Activated CD8-positive, alpha-beta memory T cell treated with anti-CD3 and anti-CD28 coated beads for 36 hours (primary cell): ENCODE data around the gene TMED6. TPM values are rescaled to one million over a fixed set of nuclear protein-coding genes. Genes with fewer than 3 reads are reported as not detected.

Source experiments
- CTCF ChIA-PET: fragments of 350-600 bp; sonication (Branson Sonifier 250); formaldehyde crosslinking; loops from one replicate; lab custom pipeline; 2021; ENCODE audit warnings: antibody characterized with exemption; lab: Charles Lee
- POLR2A ChIA-PET: fragments of 350-600 bp; sonication (Branson Sonifier 250); formaldehyde crosslinking; loops from one replicate; lab custom pipeline; 2021; ENCODE audit warnings: antibody characterized with exemption; lab: Charles Lee
- total RNA-seq, 2 experiments: library from RNA; stranded (reverse); gene quantifications; one replicate each; pipeline ENCODE4 v1.2.3, GENCODE V29; 2021

Gene TMED6
- total RNA-seq = 1 to 10 TPM in 1 of 2 experiments, under 1 TPM in 1; 0.73 to 1.4 TPM

DNA sequence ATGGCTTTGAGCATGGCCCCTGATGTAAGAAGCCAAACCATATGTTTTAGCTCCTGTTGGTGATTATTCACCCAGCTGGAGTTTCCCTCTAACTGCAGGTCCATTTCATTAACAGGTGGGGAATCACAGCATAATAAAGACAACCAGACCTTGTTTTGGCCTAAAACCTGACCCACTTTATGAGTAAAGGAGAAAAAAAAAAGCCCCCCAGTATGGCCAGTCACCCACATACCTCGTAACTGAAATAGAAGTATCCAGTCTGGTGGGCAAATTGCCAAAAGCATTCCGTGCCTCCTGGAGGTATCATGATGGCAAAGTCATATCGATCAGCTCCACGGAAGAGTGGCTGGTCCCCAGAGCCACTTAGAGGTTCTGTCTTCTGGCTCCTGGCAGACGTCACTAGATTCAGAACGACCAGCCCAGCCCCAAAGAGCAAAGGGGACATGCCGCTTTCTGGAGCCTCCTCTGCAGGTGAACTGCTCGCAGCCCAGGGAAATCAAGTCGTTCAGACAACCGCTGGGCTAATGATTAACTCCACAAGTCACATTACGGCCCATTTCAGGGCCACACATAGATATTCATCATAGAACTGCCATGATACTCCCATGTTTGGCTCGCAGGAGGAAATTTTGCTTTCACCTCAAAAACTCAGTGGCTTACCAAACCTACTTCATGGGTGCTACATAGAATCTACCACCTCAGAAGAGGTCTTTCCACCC lies at the start of gene TMED6:
Gene TMED6, minus strand, starts transcription at position 478 of the 719 bp plus-strand sequence. Its CDS starts 33 bp downstream, at position 445.
- POLR2A ChIA-PET = no interaction called here
- CTCF ChIA-PET = interaction anchor here (0.6 to 1.2 kb wide), 2 partner anchors 13 to 167 kb away, joined by 3 read pairs; no protein-coding TSS in a partner anchor

DNA sequence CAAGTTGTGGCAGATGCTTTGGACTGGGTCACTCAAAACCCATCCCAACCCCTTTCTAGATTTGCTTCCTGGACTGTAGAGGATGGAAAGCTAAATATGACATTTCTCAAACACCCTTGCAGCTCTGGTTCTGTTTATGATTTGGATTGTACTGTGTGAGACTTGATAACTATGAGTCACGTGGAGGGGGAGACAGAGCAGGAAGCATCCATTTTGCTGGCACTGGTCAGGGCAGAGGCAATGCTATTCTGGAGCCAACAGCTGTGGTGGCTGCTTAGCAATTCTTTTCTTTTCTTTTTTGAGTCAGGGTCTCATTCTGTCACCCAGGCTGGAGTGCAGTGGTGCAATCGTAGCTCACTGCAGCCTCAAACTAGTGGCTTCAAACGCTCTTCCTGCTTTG lies 47.8 kb upstream of the TMED6 start:
- ChIA-PET POLR2A (no interaction called here), CTCF (interaction anchor here (0.9 to 1.3 kb wide), 2 partner anchors 19 to 65 kb away, joined by 3 read pairs; no protein-coding TSS in a partner anchor)

DNA sequence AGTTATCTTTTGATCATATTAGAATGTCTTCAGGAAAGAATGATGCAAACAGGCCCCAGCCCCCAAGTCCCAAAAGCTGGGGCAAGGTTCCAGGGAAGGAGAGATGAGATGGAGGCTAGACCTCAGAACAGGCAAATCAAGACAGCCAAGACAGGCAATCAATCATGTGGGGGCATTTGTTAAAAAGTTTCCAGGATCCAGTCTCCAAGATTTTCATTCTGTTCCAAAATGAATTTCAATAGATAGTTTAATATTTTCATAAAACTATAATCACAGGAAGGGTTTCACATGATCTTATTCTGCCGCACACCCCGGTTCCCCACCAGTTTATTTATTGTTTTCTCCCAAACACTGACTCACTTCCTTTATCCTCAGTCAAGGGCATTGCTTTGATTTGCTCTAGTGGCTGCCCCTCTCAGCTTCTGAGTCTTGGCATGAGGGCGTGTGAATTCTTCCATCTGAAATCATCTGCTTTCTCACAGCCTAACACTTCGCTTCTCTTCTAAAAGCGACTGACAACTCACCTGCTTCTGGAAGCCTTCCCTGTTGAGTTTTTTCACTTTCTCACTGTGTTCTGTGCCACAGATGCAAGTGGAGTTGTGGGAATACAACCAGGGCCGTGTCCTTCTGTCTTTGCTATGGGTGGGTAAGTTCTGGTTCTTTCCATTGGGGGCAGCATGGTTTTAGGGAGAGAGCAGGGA lies 46.4 kb upstream of the TMED6 start:
- CTCF ChIA-PET = interaction anchor here (0.9 to 1.3 kb wide), 3 partner anchors 8 to 123 kb away, joined by 3 to 6 read pairs (median 3); partner anchors contain the start of gene PDF
- POLR2A ChIA-PET = no interaction called here

DNA sequence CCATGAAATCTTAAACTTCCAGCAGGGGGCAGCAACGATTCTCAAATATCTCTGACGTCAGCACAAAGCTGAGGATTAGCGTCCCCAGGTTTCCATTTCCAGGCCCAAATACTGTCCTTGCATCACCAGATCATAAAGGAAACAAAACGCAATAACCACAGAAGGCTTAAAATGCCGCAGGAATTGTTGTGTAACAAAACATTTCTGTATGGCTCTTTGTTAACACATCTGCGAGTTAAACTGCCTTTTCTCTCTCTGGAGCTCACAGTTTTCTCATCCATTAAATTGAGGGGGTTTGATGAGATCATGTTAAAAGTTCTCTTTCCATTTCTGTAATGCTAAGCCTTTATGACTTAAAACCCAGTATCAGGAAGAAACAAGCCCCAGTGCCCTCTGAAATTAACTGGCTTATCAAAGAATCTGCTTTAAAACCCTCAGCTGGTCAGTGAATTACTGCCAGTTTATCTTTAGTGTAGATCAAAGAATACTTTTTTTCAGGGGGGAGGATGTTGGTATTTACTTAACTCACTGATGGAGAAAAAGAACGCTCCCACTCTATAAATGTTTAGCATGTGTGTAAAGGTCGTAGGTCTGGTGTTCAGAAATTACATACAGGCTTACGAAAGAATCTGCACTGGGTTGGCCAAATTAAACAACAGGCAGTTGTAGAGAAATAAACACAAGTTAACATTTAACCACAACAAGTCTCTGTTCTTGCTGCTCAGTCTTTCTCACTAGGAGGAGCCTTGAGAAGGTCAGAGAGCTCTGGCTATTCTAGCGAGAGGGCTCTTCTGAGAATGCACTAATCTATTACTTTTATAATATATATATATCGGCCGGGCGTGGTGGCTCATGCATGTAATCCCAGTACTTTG lies 44.8 kb upstream of the TMED6 start:
- POLR2A ChIA-PET = interaction anchor here (0.7 kb wide), 1 partner anchor 10 kb away, joined by 3 read pairs; no protein-coding TSS in a partner anchor

DNA sequence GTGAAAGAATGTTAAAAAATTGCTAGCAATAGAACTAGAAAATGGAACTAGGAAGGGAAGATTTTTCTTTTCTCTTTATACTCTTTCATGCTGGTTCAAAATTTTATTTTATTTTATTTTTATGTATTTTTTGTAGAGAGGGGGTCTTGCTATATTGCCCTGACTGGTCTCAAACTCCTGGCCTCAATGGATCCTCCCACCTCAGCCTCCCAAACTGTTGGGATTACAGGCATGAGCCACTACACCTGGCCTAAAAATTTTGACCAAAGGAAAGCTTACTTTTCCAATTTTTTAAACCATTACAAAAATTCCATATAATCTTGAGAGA lies 44.2 kb upstream of the TMED6 start:
- POLR2A ChIA-PET = interaction anchor here (0.7 kb wide), 1 partner anchor 10 kb away, joined by 3 read pairs; no protein-coding TSS in a partner anchor
- CTCF ChIA-PET = interaction anchor here (0.6 to 1.3 kb wide), 17 partner anchors 9 to 359 kb away, joined by 3 to 7 read pairs (median 3); partner anchors contain the start of genes CYB5B and NOB1

More for the DNA sequence above, 44.8 kb upstream of the TMED6 start:
- CTCF ChIA-PET = interaction anchor here (0.6 to 1.3 kb wide), 18 partner anchors 8 to 358 kb away, joined by 3 to 7 read pairs (median 4); partner anchors contain the start of genes CYB5B and NOB1

DNA sequence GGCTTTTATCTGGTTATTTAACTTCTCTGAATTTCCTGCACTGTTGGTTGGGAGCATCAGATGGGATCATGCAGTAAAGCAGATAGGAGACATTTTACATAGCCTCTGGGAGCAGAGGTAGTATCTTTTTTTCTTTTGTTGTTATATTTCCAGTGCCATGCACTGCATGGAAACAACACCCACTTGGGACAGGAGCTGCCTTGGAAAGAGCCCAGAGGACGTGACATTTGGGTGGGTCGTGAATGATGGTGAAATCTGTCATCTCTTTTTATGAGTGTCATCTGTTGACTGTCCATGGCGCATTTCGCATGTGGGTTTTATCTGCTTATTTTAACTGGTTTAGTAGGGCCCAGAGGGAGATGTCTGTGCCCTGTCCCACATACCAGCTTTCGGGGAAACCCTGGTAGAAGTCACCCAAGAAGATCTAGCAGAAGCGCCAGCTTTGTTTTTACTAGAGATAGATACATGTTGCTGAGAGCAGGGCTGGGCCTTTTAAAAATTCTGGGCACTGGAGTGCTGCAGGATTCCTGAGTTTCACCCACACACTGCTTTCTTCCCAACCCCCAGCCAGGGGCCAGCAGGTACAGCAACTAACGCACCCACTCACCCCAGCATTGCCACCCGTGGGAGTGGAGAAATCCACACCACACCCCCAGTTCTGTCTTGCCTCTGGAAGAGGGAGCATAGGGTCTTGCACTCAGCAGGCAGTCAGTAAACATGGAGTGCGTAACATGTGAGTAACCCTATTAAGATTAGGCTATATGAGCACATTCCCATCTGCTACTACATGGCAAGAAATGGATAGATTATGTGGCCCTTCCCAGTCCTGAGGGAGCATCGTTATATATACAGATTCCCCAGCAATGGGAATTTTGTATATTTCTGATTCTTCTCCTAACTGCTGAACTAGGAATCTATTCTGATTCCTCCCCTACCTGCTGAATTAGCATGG lies 42.6 kb upstream of the TMED6 start:
- POLR2A ChIA-PET = no interaction called here
- CTCF ChIA-PET = no interaction called here

DNA sequence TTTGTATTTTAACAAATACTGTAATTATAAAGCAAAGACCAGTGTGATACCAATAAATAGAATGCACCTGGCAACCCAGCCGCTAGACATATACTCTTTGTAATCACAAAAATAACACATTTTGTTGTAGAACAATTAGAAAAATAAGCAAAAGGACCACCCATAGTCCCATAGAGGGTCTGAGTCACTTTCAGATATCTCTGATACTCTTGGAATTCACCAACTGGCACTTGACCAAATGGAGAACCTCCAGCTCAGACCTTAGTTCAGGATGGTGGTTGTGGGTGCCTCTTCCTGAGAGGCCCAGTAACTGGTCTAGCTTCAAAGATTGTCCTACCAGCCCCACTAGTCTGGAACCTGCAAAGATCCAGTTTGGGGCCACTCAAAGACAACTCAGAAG lies 35.0 kb upstream of the TMED6 start:
- ChIA-PET CTCF (interaction anchor here (0.6 to 1.3 kb wide), 3 partner anchors 9 to 205 kb away, joined by 3 to 5 read pairs (median 3); no protein-coding TSS in a partner anchor), POLR2A (interaction anchor here (0.6 kb wide), 2 partner anchors 9 to 190 kb away, joined by 3 to 12 read pairs; no protein-coding TSS in a partner anchor)

DNA sequence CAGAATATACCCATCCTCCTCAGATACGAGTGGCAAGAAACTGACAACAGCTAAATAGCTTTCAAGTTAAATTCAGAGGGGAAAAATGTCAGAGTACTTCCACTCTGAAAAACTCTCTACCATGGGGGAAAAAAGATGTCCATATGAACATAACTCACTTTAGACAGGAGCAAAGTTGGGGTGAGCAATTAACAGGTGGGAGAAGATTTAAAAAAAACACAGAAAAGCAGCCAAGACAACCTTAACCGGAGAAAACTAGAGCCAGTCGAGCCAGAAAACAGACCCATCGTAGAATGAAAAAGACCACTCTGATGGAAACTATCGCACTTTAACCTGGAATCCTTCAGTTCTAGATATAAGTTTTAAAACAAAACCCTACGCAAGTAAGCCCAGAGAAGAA lies 33.4 kb upstream of the TMED6 start:
- ChIA-PET POLR2A (interaction anchor here (0.5 to 1.1 kb wide), 3 partner anchors 36 to 904 kb away, joined by 3 to 7 read pairs (median 3); partner anchors contain the start of gene AARS1), CTCF (interaction anchor here (1.2 kb wide), 2 partner anchors 9 to 56 kb away, joined by 3 read pairs; no protein-coding TSS in a partner anchor)

DNA sequence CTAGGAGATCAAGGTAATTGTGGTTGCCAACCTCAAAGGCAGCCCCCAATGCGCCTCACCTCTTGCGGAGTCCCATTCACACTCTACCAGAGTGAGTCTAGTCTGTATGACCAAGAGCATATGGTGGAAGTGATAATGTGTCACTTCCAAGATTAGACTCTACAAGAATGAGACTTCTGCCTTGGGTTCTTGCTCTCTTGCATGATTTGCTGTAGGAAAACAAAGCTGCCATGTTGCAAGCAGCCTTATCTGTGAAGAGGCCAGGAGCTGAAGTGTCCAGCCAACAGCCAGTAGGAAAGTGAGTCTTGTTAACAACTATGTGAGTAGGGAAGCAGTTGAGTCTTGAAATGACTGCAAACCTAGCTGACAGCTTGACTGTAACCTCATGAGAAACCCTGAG lies 30.8 kb upstream of the TMED6 start:
- CTCF ChIA-PET = interaction anchor here (0.6 kb wide), 1 partner anchor 1571 kb away, joined by 4 read pairs; no protein-coding TSS in a partner anchor
- POLR2A ChIA-PET = interaction anchor here (1.0 to 2.1 kb wide), 2 partner anchors 42 to 70 kb away, joined by 3 to 5 read pairs; partner anchors contain the start of gene NIP7

DNA sequence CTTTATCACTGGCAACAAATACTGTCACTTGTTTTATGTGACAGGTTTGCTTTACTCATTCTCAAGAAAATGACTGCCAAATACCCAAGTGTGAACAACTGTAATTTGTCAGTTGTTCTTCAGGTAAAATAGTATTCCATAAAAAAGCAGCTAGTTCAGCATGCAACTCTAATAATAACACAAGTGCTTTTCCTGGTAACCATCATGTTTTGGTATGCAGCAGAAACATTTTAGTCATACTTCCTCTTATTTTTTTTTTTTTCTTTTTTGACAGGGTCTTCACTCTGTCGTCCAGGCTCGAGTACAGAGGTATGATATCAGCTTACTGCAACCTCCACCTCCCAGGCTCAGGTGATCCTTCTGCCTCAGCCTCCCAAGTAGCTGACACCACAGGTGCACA lies 29.6 kb upstream of the TMED6 start:
- POLR2A ChIA-PET = interaction anchor here (0.7 kb wide), 1 partner anchor 205 kb away, joined by 6 read pairs; no protein-coding TSS in a partner anchor
- CTCF ChIA-PET = interaction anchor here (0.7 to 1.3 kb wide), 3 partner anchors 15 to 61 kb away, joined by 3 to 4 read pairs (median 3); no protein-coding TSS in a partner anchor

DNA sequence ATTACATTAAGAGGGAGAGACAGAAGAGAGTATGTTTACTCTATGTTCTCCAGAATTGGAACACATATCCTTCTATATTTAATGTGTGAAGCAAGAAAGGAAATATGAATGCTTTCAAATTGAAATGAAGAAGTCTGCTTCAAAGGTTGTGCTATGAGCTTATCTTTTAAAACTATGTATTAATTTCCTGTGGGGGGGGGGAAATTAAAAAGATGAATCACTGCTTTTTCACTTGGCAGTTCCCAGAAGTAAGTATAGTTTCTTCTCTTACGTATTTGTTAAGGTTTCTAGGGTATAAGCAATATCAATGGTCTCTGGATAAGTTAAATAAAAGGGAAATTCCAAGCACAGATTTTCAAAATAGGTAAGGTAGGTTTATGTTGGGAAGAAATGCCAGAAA lies 27.2 kb upstream of the TMED6 start:
- CTCF ChIA-PET = interaction anchor here (1.0 kb wide), 1 partner anchor 106 kb away, joined by 3 read pairs; no protein-coding TSS in a partner anchor
- POLR2A ChIA-PET = interaction anchor here (0.6 kb wide), 2 partner anchors 212 to 228 kb away, joined by 3 to 6 read pairs; no protein-coding TSS in a partner anchor

DNA sequence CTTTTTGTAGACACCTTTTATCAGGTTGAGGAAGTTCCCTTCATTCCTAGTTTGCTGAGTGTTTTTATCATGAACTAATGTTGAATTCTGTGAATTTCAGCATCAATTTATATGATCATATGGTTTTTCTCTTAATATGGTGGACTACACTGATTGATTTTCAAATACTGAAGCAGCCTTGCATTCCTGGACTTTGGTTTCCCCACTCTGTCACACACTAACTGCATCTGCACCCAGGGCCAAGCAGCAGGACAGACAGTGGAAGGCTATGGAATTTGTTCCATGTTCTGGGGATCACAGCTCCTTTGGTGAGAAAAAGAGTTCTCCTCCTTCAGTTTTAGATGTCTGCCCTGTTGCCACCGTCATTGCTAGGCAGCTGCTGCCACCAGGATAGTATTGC lies 26.4 kb upstream of the TMED6 start:
- ChIA-PET CTCF (interaction anchor here (1.0 kb wide), 1 partner anchor 105 kb away, joined by 3 read pairs; no protein-coding TSS in a partner anchor), POLR2A (interaction anchor here (0.6 kb wide), 2 partner anchors 211 to 228 kb away, joined by 3 to 6 read pairs; no protein-coding TSS in a partner anchor)

DNA sequence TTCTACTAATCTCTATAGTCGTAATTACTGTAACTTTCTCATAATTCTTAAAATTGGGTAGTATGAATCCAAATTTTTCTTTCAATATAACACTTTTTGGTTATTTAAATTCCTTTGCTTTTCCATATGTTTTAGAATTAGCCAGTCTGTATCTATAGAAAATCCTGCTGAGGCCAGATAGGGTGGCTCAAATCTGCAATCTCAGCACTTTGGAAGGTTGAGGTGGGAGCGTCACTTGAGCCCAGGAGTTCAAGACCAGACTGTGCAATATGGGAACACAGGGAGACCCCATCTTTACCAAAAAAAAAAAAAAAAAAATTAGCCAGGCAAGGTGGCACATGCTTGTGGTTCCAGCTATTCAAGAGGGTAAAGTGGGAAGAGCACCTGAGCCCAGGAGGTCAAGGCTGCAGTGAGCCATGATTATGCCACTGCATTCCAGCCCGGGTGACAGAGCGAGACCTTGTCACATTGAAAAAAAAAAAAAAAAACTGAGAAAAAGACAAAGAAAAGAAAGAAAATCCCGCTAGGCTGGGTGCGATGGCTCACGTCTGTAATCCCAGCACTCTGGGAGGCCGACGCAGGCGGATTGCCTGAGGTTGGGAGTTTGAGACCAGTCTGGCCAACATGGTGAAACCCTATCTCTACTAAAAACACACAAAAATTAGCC lies 24.9 kb upstream of the TMED6 start:
- ChIA-PET POLR2A (interaction anchor here (0.7 kb wide), 1 partner anchor 21 kb away, joined by 6 read pairs; no protein-coding TSS in a partner anchor), CTCF (no interaction called here)

DNA sequence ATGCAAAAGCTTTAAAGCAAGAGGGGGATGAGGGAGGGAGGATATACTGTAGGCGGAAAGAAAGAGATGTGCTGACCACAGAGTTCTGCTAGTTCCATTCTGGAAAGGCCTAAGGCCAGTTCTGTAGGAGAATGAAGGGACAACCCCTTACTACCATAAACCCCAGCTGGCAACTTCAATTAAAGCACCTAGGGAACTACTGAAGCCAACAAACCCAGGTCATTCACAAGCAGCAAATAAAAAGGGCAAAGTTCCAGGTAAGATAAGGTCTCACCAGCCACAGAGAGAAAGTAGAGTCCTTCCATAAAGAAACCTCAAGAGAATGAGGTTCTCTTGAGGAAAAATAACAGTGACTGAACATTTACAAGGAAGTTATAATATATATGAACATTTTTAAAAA lies 21.4 kb upstream of the TMED6 start:
- CTCF ChIA-PET = no interaction called here
- POLR2A ChIA-PET = interaction anchor here (0.6 kb wide), 1 partner anchor 195 kb away, joined by 4 read pairs; no protein-coding TSS in a partner anchor

DNA sequence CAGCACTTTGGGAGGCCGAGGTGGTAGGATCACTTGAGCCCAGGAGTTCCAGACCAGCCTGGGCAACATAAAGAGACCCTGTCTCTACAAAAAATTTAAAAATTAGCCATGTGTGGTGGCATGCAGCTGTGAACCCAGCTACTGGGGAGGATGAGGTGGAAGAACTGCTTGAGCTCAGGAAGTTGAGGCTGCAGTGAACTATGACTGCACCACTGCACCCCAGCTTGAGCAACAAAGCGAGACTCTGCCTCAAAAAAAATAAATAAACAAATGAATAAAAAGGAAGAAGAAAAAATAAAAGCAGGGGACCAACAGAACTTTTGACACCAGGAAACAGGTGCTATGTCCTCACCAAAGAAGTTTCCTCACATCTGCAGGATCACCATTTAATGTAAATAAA lies 20.0 kb upstream of the TMED6 start:
- ChIA-PET POLR2A (interaction anchor here (0.5 kb wide), 1 partner anchor 73 kb away, joined by 4 read pairs; no protein-coding TSS in a partner anchor), CTCF (interaction anchor here (0.7 kb wide), 1 partner anchor 391 kb away, joined by 3 read pairs; no protein-coding TSS in a partner anchor)

DNA sequence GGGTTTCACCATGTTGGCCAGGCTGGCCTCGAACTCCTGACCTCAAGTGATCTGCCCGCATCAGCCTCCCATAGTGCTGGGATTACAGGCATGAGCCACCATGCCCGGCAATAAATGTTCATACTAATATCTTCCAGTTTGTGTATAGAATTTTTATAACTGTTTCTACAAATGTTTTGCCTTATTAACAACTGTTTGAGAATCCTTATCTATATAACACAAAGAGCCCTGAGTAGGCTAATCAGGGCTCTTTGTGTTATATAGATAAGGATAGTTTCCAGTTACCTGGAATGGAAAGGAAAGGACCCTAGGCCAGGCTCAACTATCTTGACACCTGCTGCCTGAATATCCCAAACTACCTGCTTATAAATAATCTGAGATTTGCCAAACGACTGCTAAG lies 17.3 kb upstream of the TMED6 start:
- ChIA-PET CTCF (no interaction called here), POLR2A (no interaction called here)
